HG02798 (cell line): ENCODE measurements around the gene GBGT1.
"Not testable (repeated sequence)": the region's sequence is repeated elsewhere in the genome, so short reads cannot be mapped to it uniquely, and the experiment has no call there.

Source experiments
- ATAC-seq: cut with Tn5 transposase; IDR thresholded peaks from one replicate; pipeline ENCODE4 v1.9.1; 2021; ENCODE audit warnings: mild to moderate bottlenecking; ENCODE audit not compliant: unreplicated experiment, poor library complexity

The GBGT1 gene

GRCh38 chr9:133199648-133200321, 36.1 kb upstream of the GBGT1 start:
- no peak for ATAC-seq

DNA sequence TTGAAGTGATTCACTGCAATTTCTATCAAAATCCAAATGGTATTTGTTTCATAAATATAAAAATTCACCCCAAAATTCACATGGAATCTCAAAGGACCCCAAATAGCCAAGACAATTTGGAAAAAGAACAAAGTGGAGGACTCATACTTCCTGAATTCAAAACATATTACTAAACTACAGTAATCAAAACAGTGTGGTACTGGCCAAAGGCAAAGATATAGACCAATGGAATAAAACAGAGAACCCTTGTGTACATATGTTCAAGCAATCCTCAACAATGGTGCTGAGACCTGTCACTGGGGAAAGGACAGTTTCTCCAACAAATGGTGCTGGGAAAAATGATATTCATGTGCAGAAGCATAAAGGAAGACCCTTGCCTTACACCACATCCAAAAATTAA, 31.3 kb upstream of the GBGT1 start:
- ATAC-seq = no peak

- no peak for ATAC-seq
Measured at GRCh38 chr9:133194597-133194996, 30.9 kb upstream of the GBGT1 start.

GRCh38 chr9:133191989-133192388, 28.3 kb upstream of the GBGT1 start:
- ATAC-seq = no peak

DNA sequence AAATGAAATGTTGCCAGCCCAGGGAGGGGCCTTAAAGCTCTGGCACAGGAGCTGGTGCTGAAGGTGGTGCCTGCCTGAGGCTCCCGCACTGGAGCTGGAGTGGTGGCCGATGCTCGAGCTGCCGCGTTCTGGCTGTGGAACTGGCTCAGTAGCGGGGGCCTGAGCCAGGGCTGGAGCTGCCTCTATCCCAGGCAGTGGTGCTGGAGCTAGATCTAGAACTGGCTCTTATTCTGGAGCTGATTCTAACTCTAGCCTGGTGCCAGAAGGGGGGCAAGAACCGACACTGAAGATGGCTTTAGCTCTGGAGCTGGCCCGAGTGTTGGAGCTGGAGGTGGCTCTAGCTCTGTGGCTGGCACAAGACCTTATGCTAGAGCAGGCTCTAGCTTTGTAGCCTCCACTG, 26.1 kb upstream of the GBGT1 start:
- ATAC-seq = no peak

DNA sequence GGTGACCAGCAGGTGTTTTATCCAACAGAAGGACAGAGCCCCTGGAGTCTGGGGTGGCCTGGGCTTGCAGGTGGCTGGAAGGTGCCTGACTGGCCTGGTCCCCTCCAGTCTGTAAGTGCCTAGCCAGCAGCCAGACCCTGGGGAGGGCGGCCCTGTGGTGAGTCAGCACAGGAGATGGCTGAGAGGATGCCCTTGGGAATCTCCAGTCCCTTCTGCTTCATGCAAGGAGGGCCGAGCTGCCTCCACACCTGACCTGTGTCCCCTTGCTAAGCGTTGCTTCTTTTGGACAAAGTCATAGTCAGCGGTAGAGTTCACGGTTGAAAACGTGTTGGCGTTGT, 25.1 kb upstream of the GBGT1 start:
- no peak for ATAC-seq

GRCh38 chr9:133188006-133188842, 24.5 kb upstream of the GBGT1 start:
- no peak for ATAC-seq

DNA sequence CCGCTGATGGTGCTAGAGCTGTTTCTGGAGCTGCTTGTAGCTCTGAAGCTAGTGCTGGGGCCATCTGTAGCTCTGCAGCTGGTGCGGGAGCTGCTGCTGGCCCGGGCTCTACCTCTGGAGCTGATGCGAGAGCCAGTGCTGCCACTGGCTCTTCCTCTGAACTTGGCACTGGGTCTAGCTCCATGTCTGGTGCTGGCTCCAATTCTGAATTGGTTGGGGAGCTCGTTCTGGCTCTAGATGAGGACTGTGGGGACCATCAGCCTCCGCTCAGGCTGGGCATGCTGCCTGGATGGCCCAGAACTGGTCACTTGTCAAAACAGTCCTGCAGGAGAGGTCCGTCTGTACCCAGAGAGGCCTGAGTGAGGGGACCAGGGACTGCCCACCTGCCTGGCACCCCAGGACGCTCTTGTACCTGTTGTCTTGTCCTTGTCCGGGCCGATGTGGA, 23.9 kb upstream of the GBGT1 start:
- no peak for ATAC-seq

DNA sequence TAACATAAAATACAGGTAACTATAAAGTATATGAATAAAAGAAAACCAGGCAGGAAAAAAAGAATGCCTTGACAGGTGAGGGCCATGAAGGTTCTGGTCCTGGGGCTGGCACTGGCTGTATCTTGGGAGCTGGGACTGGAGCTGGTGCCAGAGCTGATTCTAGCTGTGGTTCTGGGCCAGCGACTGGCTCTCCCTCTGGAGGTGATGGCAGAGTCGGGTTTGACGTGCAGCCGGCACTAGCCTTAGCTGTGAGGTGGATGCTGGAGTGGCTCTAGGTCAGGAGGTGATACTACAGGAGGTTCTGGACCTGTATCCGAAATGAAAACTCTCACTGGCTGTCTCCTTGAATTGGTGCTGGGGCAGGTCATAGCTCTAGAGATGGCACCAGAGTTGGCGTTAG, 23.0 kb upstream of the GBGT1 start:
- no peak for ATAC-seq

DNA sequence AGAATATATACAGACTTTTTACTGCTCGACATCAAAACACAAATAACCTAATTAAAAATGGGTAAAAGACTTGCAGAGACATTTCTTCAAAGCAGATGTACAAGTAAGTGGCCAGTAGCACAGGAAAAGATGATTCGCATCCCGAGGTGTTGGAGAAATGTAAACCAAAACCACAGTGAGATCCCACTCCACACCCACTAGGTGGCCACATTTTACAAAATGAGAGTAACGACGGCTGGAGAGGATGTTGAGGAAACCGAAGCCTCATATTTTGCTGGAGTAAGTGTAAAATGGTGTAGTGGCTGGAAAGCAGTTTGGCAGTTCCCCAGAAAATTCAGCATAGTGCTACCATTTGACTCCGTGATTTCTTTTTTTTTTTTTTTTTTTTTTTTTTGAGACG, 21.3 kb upstream of the GBGT1 start:
- ATAC-seq = no peak

- ATAC-seq = no peak
Measured at GRCh38 chr9:133182151-133182550, 18.4 kb upstream of the GBGT1 start.

GRCh38 chr9:133181561-133181960, 17.8 kb upstream of the GBGT1 start:
- no peak for ATAC-seq

DNA sequence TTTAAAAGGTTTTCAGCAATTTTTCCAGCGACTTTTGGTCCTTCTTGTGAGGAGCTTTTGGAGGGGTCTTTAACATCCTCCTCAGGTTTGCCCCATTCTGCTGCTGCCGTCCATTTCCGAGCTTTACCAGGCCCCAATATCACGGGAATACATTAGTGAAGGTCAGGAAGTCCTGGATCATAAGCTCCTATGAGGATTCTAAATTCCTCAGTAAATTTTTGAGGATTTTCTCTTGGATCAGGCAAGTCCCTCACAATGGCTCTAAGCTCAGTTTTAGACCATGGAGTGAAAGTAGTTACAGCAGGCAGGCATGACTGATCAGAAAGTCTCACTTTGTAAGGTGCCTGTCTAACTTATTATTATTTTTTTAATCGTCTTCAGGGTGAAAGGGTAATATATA, 17.2 kb upstream of the GBGT1 start:
- ATAC-seq = no peak

DNA sequence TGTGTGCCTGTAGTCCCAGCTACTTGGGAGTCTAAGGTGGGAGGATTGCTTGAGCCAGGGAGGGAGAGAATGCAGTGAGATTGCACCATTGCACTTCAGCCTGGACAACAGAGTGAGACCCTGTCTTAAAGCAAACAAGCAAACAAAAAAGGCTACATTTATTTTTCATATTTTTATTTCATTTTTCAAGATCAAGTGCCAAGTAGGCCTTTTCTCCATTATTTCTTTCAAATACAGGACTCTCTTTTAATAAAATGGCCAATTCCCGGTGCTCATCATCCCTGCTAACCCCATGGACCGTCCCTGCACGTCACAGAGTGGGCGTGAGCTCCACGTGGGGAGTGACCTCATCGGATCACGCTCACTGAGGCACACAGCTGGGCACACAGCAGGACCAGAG, 9.3 kb upstream of the GBGT1 start:
- no peak for ATAC-seq

- no peak for ATAC-seq
Measured at GRCh38 chr9:133171161-133171961, 7.6 kb upstream of the GBGT1 start.

DNA sequence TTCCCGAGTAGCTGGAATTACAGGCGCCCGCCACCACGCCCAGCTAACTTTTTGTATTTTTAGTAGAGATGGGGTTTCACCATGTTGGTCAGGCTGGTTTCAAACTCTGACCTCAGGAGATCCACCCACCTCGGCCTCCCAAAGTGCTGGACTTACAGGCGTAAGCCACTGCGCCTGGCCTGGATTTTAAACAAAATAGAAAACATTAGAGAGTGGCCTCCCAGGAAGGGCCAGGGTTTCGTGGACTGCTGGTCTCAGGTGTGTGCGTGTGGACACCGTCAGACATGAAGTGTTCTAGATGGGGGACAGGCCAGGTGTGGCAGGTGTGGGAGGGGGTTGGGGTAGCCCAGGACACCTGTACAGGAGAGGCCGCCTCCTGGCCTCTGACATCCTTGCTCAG, 7.0 kb upstream of the GBGT1 start:
- ATAC-seq = no peak

GRCh38 chr9:133169687-133170086, 6.0 kb upstream of the GBGT1 start:
- not testable (repeated sequence) for ATAC-seq

DNA sequence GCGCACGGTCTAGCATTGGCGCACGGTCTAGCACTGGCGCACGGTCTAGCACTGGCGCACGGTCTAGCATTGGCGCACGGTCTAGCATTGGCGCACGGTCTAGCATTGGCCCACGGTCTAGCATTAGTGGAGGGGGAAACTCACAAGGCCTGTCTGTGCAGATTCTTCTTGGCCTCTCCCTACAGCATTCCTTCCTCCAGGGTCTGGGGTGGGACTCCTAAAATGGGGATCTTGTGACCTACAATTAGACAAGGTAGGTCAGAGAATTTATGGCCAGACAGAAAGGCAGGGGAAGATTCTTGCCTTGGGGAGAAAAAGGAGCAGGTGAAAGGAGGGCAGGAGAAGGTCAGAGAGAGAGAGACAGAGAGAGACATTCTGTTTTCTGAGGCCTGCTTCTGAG, 5.4 kb upstream of the GBGT1 start:
- no peak for ATAC-seq

GRCh38 chr9:133168432-133168831, 4.7 kb upstream of the GBGT1 start:
- ATAC-seq = no peak

GRCh38 chr9:133167769-133168168, 4.1 kb upstream of the GBGT1 start:
- no peak for ATAC-seq

DNA sequence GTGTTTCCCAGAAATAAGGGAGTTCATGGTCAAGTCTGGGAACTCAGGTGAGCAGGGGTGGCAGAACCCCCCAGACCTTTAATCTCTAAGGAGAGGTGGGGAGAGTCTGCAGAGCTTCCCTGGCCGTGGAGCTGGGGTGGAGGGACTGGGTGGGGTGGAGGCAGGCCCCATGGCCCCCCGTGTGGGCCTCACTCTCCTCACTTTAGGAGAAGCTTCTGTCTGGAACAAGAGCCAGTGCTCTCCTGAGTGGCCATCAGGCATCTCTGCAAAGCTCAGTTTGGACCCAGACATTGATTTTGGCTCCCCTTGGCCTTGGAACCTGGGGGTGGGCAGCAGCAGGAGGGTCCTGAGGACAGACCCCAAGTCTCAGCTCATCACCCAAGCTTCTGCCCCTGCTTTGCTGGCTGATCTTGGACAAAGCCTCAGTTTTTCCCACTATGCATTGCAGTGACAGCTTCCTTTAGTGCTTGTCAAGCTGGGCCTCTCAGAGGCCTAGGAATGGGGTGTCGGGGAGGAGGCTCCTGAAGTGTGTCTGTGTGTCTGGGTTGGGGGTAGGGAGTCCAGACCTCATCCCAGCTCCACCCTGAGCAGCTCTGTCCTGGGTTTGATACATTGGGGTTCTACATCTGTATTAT, 3.5 kb upstream of the GBGT1 start:
- ATAC-seq = no peak
